ENCODE results near the gene DPH1.

Gene DPH1

GRCh38 chr17:2060385-2060658 is 30.4 kb downstream of the DPH1 start:
- Histone ChIP-seq H3K79me2 (no peaks in the 10 kb centered on the region), H3K27me3 (ENCODE audit: control insufficient read depth, insufficient read depth, low read length) (no peaks in the 10 kb centered on the region), H3K4me1 (peaks cover under 1% of the 10 kb centered on the region), H3K9ac (no peak overlapping the region), H3K4me2 (ENCODE audit: low read length) (no peak overlapping the region), H3K27ac (peak overlapping the region; percentile 15), H3K36me3 (ENCODE audit: control insufficient read depth, insufficient read depth, low read length) (no peaks in the 10 kb centered on the region), H2AFZ (no peak overlapping the region), H3K9me3 (ENCODE audit: control insufficient read depth, low read length) (no peaks in the 10 kb centered on the region), H3K4me3 (ENCODE audit: low read depth, low read length) (no peak overlapping the region)
- no peak for TF ChIP-seq CTCF (IDR thresholded peaks at IDR 0.05)

GRCh38 chr17:2060681-2061440 is 30.9 kb downstream of the DPH1 start:
- H3K79me2 ChIP-seq, result no peaks in the 10 kb centered on the region
- no peaks in the 10 kb centered on the region for H3K36me3 ChIP-seq (ENCODE audit: control insufficient read depth, insufficient read depth, low read length)
- peak overlapping the region; percentile 15 for H3K27ac ChIP-seq
- H3K9me3 ChIP-seq (ENCODE audit: control insufficient read depth, low read length), result no peaks in the 10 kb centered on the region
- H3K4me3 ChIP-seq (ENCODE audit: low read depth, low read length), result no peak overlapping the region
- H3K4me2 ChIP-seq (ENCODE audit: low read length), result no peak overlapping the region
- no peaks in the 10 kb centered on the region for H3K27me3 ChIP-seq (ENCODE audit: control insufficient read depth, insufficient read depth, low read length)
- no peak overlapping the region for H3K9ac ChIP-seq
- no peak overlapping the region for H2AFZ ChIP-seq
- no peak for TF ChIP-seq CTCF (IDR thresholded peaks at IDR 0.05)
- H3K4me1 ChIP-seq, result no peaks in the 10 kb centered on the region

GRCh38 chr17:2061441-2061958 is 31.5 kb downstream of the DPH1 start:
- H3K9ac ChIP-seq, result no peak overlapping the region
- H3K36me3 ChIP-seq (ENCODE audit: control insufficient read depth, insufficient read depth, low read length), result no peaks in the 10 kb centered on the region
- no peak overlapping the region for H3K4me3 ChIP-seq (ENCODE audit: low read depth, low read length)
- H2AFZ ChIP-seq, result no peak overlapping the region
- H3K4me2 ChIP-seq (ENCODE audit: low read length), result no peak overlapping the region
- no peaks in the 10 kb centered on the region for H3K9me3 ChIP-seq (ENCODE audit: control insufficient read depth, low read length)
- no peaks in the 10 kb centered on the region for H3K27me3 ChIP-seq (ENCODE audit: control insufficient read depth, insufficient read depth, low read length)
- H3K27ac ChIP-seq, result no peak overlapping the region
- no peaks in the 10 kb centered on the region for H3K79me2 ChIP-seq
- no peak for TF ChIP-seq CTCF (IDR thresholded peaks at IDR 0.05)
- no peaks in the 10 kb centered on the region for H3K4me1 ChIP-seq

GRCh38 chr17:2062571-2063183 is 32.7 kb downstream of the DPH1 start:
- no peaks in the 10 kb centered on the region for H3K36me3 ChIP-seq (ENCODE audit: control insufficient read depth, insufficient read depth, low read length)
- peak overlapping the region; percentile 6 for H3K27ac ChIP-seq
- no peak overlapping the region for H3K9ac ChIP-seq
- H3K4me3 ChIP-seq (ENCODE audit: low read depth, low read length), result no peak overlapping the region
- no peaks in the 10 kb centered on the region for H3K79me2 ChIP-seq
- H3K27me3 ChIP-seq (ENCODE audit: control insufficient read depth, insufficient read depth, low read length), result no peaks in the 10 kb centered on the region
- H3K4me1 ChIP-seq, result no peaks in the 10 kb centered on the region
- no peaks in the 10 kb centered on the region for H3K9me3 ChIP-seq (ENCODE audit: control insufficient read depth, low read length)
- no peak overlapping the region for H3K4me2 ChIP-seq (ENCODE audit: low read length)
- no peak for TF ChIP-seq CTCF (IDR thresholded peaks at IDR 0.05)
- no peak overlapping the region for H2AFZ ChIP-seq

All from parathyroid adenoma (tissue), 2 donors.